ENCODE measurements around the gene PTEN. TPM values are rescaled to one million over a fixed set of nuclear protein-coding genes. Genes with fewer than 3 reads are reported as not detected.
A peak's percentile ranks its signal among the peaks of the same experiment; 100 is the strongest.
"Not testable (repeated sequence)": the region's sequence is repeated elsewhere in the genome, so short reads cannot be mapped to it uniquely, and the experiment has no call there.

The PTEN gene
- total and polyA plus RNA-seq, 11 donors = 20.1 to 77.7 (median 60.0) TPM

DNA sequence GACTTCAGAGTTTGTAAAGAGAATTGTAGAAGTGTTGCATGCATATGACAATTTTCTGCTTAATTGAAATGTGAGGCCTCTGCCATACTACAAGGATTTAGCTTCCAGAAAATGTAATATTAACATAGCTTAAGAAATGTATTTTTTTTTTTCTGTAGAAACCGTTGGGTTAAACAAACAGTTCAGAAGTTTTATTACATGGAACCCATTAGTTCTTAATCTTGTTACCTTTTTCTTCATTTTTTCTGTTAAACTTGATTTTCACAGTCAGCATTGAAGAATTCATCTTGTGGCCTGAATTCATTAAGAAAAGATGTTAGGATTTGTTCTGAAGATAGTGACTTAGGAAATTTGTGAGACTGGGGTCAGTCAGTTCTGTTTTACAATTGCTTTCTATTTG, 4.9 kb downstream of the PTEN start:
- 18 to 33% (median 28%) methylated on average over 1 of the region's 1 CpG for WGBS, 4 donors
- TF ChIP-seq POLR2A (IDR thresholded peaks at IDR 0.05) = no peak
- TF ChIP-seq, protein P1, sequence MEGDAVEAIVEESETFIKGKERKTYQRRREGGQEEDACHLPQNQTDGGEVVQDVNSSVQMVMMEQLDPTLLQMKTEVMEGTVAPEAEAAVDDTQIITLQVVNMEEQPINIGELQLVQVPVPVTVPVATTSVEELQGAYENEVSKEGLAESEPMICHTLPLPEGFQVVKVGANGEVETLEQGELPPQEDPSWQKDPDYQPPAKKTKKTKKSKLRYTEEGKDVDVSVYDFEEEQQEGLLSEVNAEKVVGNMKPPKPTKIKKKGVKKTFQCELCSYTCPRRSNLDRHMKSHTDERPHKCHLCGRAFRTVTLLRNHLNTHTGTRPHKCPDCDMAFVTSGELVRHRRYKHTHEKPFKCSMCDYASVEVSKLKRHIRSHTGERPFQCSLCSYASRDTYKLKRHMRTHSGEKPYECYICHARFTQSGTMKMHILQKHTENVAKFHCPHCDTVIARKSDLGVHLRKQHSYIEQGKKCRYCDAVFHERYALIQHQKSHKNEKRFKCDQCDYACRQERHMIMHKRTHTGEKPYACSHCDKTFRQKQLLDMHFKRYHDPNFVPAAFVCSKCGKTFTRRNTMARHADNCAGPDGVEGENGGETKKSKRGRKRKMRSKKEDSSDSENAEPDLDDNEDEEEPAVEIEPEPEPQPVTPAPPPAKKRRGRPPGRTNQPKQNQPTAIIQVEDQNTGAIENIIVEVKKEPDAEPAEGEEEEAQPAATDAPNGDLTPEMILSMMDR (IDR thresholded peaks at IDR 0.05) = no peak
- Histone ChIP-seq H3K36me3 (peaks cover 0 to 6% (median 0%) of the 10 kb centered on the region in 9 donors), H3K4me1 (peaks cover 0 to 63% (median 39%) of the 10 kb centered on the region in 12 donors), H3K27ac (peak overlapping the region in 10 of 12 donors; percentile 2 to 99 (median 96)), H3K27me3 (no peaks in the 10 kb centered on the region), H3K4me3 (peak overlapping the region in 11 of 12 donors; percentile 67 to 95 (median 85)), H3K9me3 (no peaks in the 10 kb centered on the region)
- intact Hi-C loops (cut with DNase I) = loop anchor here in 3 of 10 donors (10.0 kb wide), 5 partner anchors 57 to 387 kb away; no protein-coding TSS in a partner anchor
- no peak for ATAC-seq
- no peak for DNase-seq

DNA sequence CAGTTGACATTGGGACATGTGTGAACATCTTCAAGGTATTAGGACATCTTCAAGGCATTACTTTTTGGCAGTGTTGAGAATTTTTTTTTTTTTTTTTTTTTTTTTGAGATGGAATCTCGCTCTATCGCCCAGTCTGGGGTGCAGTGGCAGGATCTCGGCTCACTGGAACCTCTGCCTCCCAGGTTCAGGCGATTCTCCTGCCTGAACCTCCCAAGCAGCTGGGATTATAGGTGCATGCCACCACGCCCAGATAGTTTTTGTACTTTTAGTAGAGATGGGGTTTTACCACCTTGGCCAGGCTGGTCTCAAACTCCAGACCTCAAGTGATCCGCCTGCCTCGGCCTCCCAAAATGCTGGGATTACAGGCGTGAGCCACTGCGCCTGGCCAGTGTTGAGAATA, 5.7 kb downstream of the PTEN start:
- not testable (repeated sequence) for ATAC-seq
- H3K4me3 ChIP-seq = peak overlapping the region in 9 of 12 donors; percentile 67 to 95 (median 85)
- 75 to 86% (median 80%) methylated on average over 9 of the region's 9 CpGs for WGBS, 4 donors

DNA sequence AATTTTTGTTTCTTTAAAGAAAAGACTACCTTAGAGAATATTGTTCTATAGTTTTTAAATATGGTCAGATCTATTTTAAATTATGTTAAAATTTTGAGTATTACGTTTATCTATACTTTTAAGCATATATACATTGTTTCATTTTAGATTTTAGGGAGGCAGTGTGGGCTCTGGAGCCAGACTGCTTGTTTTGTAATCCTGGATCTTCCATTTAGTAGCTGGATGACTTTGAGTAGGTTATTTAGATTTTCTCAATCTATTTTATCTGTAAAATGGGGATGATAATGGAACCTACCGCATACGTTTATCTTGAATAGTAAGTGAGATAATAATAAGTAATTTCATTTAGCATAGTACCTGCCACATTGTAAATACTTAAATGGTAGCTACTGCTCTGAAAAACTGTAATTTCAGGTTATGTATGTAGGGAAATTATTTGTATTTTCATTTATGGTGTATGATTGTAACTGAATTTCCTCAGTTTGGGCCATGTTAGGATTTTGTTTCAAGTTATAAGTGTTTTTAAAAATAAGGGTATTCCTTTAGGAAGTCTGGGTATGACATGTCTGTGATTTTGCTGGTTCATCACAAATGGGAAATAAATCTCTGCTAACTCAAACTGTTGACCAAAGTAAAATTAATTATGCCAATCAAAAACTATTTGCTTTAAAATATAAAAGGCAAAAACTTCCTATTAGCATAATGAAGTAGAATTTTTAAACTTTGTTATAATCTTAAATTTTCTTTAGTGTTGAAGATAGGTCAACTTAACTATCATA, 6.5 kb downstream of the PTEN start:
- TF ChIP-seq, protein P1 (IDR thresholded peaks at IDR 0.05) = no peak
- no peak for TF ChIP-seq POLR2A (IDR thresholded peaks at IDR 0.05)
- H3K27ac ChIP-seq = peak overlapping the region in 4 of 12 donors; percentile 8 to 99 (median 45)
- no peaks in the 10 kb centered on the region for H3K27me3 ChIP-seq
- H3K4me1 ChIP-seq = peaks cover 4 to 80% (median 54%) of the 10 kb centered on the region in 12 donors
- no peaks in the 10 kb centered on the region for H3K9me3 ChIP-seq
- DNase-seq (no peak), ATAC-seq (no peak)
- 62 to 73% (median 66%) methylated on average over 3 of the region's 3 CpGs for WGBS, 4 donors
- peak overlapping the region in 8 of 12 donors; percentile 67 to 95 (median 88) for H3K4me3 ChIP-seq
- intact Hi-C loops (cut with DNase I) = loop anchor here in 5 of 10 donors (5.0 to 10.0 kb wide), 8 partner anchors 52 to 385 kb away; no protein-coding TSS in a partner anchor
- peaks cover 0 to 6% (median 0%) of the 10 kb centered on the region in 9 donors for H3K36me3 ChIP-seq

More for the DNA sequence above, 5.7 kb downstream of the PTEN start:
- not testable (repeated sequence) for DNase-seq, H3K9me3 ChIP-seq, H3K27me3 ChIP-seq, H3K36me3 ChIP-seq
- H3K4me1 ChIP-seq = peaks cover 0 to 72% (median 46%) of the 10 kb centered on the region in 12 donors
- peak overlapping the region in 5 of 12 donors; percentile 8 to 99 (median 48) for H3K27ac ChIP-seq
- intact Hi-C loops (cut with DNase I) = loop anchor here in 3 of 10 donors (10.0 kb wide), 5 partner anchors 56 to 386 kb away; no protein-coding TSS in a partner anchor

DNA sequence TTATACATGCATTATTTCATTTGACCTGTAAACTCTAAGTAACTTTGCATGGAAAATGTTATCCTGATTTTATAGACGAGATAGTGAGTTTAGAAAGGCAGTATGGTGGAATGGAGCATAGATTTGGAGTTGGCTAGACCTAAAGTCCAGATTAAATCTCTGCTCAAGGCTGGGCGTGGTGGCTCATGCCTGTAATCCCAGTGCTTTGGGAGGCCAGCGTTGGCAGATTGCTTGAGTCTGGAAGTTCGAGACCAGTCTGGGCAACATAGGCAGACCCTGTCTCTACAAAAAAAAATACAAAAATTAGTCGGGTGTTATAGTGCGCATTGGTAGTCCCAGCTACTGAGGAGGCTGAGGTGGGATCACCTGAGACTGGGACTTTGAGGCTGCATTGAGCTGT, 9.4 kb downstream of the PTEN start:
- TF ChIP-seq, protein P1 (IDR thresholded peaks at IDR 0.05) = no peak
- TF ChIP-seq POLR2A (IDR thresholded peaks at IDR 0.05) = no peak
- intact Hi-C loops (cut with DNase I) = loop anchor here in 2 of 10 donors (5.0 to 10.0 kb wide), 3 partner anchors 49 to 84 kb away; no protein-coding TSS in a partner anchor
- Histone ChIP-seq H3K36me3 (peaks cover 0 to 8% (median 0%) of the 10 kb centered on the region in 9 donors), H3K27me3 (no peaks in the 10 kb centered on the region), H3K4me3 (no peak overlapping the region), H3K27ac (no peak overlapping the region), H3K4me1 (peaks cover 4 to 96% (median 77%) of the 10 kb centered on the region in 12 donors), H3K9me3 (no peaks in the 10 kb centered on the region)
- DNase-seq (no peak), ATAC-seq (no peak)
- WGBS, 4 donors = 92 to 97% (median 95%) methylated on average over 6 of the region's 6 CpGs

All from heart left ventricle (tissue), 16 donors.